GM18867 (cell line): ENCODE results near the gene POU2F1.
A peak's percentile ranks its signal among the peaks of the same experiment; 100 is the strongest.
"Not testable (repeated sequence)": the region's sequence is repeated elsewhere in the genome, so short reads cannot be mapped to it uniquely, and the experiment has no call there.

ENCODE experiments used
- ATAC-seq: cut with Tn5 transposase; IDR thresholded peaks from one replicate; pipeline ENCODE4 v1.9.1; 2021; ENCODE audit warnings: mild to moderate bottlenecking, moderate library complexity; ENCODE audit not compliant: unreplicated experiment

The POU2F1 gene

DNA sequence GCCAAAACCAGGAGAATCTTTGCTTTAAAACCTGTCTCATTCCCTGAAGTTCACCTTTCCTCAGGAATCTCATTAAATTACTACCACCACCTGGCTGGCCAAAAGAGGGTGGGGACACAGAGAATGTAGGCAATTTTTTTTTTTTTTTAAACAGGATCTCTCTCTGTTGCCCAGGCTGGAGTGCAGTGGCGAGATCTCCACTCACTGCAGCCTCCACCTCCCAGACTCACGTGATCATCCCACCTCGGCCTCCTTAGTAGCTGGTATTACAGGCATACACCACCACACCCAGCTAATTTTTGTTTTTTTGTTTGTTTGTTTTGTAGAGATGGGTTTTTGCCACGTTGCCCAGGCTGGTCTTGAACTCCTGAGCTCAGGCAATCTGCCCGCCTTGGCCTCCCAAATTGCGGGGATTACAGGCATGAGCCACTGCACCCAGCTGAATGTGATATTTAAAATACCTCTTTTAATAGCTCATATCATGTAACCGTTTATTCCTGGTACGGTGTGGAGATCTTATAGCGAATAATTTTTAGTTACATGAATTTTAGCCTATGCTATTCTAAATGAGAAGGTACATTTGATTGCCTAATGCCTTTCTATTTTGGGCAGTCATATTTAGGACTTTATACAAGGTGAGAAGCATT is 84.5 kb downstream of the POU2F1 start:
- no peak for ATAC-seq

DNA sequence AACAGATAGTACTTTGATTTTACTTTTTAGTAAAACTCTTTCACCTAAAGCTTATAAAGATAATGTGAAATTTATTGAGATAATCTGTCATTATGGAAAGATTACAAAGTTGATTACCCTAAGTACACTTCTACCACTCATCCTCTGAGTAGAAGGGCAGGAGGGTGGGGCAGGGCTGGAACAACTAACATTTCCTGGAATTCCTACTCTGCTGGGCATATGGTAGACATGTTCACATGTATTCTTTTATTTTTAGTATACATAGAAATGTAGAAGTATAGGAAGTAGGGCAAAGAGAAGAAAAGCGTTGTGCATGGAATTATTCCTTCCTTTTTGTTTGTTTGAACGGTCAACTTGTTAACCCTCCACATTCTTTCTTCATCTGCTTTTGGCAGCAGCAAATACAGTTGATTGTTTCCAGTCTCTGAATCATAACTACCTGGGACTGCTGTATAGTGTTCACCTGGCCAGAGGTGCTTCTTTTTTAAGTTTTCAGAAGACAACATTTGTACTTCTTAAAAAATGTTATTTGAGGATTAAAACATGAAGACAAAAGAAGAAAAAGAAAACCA is 85.1 kb downstream of the POU2F1 start:
- no peak for ATAC-seq

DNA sequence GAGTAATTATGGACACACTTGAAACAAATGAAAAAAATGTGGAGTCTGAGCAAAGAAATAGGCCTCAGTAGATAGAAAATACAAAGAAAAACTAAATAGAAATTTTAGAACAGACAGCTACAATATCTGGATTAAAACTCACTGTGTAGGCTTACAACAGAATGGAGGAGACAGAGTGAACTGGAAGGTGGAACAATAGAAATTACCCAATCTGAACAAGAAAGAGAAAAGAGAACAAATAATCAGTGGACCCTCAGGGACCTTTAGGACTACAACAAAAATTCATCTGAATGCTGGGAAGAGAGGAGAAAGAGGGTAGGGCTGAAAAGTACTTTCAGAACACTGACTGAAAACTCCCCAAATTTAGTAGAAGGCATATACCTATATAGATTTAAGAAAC is 90.0 kb downstream of the POU2F1 start:
- ATAC-seq: no peak

DNA sequence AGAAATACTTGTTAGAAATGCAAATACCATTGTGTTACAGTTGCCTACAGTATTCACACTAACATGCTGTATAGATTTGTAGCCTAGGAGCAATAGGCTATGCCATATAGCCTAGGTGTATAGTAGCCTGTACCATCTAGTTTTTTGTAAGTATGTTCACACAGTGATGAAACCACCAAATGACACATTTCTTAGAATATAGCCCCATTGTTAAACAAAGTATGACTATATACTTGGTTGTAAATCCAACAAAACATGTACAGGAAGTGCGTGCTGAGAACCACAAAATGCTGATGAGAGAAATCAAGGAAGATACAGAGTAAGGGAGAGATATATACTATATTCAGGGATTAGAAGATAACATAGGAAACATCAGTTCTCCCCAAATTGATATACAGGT is 92.2 kb downstream of the POU2F1 start:
- ATAC-seq: no peak

DNA sequence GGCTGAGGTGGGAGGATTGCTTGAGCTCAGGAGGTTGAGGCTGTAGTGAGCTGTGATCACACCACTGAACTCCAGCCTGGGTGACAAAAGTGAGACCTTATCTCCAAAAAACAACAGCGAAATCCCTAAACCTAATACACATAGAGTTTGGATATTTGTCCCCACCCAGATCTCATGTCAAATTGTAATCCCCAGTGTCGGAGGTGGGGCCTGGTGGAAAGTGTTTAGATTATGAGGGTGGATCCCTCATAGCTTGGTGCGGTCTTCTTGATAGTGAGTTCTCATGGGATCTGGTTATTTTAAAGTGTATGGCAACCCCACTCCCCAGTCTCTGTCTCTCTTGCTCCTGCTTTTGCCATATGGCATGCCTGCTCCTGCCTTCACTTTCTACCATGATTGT is 94.0 kb downstream of the POU2F1 start:
- no peak for ATAC-seq

DNA sequence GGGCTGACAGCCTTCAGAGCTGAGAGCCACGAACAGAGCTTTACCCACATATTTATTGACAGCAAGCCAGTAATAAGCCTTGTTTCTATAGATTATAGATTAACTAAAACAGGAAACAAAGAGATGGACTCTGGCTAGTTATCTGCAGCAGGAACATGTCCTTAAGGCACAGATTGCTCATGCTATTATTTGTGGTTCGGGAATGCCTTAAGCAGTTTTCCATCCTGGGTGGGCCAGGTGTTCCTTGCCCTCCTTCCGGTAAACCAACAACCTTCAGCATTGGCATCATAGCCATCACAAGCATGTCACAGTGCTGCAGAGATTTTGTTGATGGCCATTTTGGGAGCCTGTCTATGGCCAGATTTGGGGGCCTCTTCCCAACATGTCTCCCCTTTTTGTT is 96.8 kb downstream of the POU2F1 start:
- no peak for ATAC-seq

DNA sequence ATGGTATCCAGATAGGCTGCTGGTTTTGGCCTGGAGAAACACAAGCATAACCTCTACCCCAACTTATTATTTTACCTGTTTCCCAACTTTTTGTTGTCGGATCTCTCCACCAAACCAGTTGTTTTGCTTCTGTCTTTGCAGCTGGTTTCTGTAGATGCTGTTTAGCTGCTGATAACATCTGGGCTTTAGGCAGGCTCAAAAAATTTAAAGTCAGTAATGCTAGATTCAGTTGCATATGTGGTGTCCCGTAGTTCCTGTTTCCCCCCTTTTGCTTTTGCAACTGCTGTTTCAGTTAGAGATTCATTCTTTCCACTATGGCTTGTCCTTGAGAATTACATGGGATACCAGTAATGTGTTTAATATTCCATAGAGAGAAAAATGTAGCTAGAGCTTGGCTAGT is 98.5 kb downstream of the POU2F1 start:
- ATAC-seq: not testable (repeated sequence)

DNA sequence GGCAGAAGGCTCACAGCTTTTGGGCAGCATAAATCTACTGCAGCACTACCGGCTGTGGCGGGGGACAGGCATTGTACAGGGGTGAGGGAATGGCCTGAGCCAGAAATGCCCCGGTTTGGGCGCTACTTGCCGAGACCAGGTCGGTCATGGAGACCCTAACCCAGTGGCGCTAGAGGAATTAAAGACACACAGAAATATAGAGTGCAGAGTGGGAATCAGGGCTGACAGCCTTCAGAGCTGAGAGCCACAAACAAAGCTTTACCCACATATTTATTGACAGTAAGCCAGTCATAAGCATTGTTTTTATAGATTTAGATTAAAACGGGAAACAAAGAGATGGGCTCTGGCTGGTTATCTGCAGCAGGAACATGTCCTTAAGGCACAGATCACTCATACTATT is 101.8 kb downstream of the POU2F1 start:
- ATAC-seq: no peak

DNA sequence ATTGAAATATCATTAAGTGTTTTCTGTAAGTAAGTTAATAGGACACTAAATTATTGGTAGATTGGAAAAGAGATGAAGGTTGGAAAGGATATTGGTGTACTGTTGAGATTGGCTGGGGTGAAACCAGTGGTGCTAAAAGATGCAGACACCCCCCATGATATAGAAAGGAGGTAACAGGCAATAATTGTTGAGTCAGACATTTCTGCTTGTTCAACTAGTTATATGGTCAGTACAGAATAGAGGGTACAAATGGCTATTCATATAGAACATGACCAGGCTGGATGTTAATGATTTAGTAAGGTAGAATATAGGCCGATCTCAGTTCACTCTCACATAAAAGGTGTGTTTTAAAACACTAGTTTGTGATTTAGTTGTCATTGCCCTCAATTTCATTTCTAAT is 104.5 kb downstream of the POU2F1 start:
- no peak for ATAC-seq

DNA sequence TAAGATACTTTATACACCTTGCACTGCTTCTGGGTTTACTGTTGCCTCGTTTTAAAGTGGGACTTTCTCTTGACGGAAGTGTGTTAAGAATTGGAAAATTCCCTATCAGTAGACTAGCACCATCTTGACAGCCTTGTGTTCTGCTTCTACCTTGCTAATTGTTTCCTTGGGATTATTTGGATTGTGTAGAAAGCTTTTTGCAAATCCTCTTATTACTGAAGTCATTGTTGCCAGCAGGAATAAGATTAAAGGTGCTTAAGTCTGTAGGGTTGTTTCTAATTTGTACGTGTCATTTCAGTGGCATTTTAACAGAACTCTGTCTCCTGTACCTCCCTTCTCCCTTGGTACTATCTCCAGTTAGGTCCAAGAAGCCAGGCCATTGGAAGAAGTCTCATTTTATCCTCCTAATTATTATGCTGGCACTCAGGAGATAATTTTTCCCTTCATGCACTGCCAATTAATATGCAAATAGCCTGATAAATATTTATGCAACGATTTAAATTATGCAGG is 107.7 kb downstream of the POU2F1 start:
- no peak for ATAC-seq

DNA sequence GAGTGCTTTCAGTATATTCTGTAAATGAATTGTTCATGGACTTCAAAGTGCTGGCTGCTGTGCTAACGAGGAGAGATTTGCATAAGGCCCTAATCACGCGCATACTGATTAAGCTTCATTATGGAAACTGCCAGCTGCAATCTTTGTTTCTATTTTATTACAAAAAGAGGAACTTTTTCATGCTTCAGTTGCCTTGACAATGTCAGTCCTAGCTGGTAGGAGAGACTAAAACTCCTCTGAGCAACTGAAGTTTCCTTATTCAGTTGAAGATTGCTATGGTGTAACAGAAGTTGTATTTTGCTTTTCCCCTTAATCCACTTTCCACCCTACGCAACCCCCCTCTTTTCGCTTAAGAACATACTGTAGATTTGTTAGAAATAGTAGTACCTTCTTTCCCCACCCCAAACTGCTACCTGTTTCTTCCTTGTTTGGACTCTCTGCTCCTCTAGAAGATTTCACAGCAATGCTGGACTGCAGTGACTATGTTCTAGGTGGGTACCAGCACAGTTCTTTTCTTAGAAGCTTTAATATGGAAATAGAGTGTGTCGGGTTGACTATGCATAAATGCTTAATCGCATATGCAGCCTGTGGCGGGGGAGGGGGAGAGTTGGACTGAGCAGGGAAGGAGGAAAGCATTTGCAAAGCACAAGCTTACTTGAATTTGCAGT is 108.3 kb downstream of the POU2F1 start:
- ATAC-seq: peak; percentile 71

DNA sequence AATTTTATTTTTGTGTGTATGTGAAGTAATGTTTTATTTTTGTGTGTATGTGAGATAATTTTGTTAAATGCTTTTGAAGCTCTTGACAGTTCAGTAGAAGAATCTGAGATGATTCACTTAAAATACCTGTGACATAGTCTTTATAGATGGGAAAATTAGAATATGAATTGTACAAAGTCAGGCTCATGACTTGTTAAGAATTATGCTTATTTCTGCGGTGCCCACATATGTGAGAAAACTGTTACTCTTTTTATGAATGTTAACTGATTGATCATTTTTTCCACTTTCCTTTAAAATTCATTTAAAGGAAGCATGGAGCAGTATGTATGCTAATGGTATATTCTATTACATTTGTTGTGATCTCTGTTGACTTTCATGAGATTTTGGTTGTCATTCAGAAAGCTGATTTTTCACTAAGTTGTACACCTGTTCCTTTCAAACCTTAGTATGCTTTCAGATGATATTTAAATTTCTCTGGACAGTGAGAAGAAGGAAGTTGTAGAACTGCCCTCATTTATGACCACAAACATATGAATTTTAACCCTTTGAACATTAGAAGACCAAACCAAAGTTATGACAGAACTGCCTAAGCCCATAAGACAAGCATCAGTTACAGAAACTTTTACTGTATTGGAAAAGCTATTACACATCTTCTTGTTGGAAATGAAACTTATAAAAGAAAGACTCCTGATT is 110.1 kb downstream of the POU2F1 start:
- peak; percentile 39 for ATAC-seq

DNA sequence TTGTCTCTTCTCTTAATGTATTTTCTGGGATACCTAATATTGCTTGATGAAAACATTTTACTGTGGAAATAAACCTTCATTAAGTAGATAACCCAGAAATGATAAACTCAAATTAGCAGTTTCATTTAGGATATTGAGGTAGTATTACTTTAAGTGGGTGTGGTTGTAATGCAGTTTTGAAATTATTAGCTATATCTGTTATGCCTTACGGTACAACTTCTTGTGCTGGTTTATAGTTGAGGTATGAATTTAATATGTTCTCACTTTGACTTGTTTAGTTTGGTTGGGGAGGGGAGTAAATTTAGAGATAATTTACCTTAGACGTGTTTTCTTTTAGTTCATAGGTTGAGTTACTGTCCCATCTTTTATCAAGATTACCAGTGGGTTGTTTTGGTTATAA is 111.0 kb downstream of the POU2F1 start:
- ATAC-seq: no peak

DNA sequence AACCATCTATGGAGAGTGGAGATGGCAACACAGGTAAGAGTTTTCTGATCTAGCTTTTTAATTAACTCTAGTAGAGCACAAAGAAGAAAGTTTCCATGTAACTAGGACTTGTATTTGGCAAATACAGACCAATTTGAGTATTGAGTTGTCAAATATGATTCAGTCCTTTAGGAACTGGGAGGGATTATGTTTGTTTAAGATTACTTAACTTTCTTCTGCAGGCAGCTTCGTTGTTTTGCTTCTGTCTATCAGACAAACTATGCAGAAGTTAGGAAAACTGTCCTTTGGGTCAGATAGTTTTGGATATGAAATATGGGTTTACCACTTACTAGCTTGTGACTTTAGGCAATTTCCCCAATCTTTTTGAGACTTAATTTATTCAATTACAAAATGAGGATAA is 111.8 kb downstream of the POU2F1 start:
- no peak for ATAC-seq

DNA sequence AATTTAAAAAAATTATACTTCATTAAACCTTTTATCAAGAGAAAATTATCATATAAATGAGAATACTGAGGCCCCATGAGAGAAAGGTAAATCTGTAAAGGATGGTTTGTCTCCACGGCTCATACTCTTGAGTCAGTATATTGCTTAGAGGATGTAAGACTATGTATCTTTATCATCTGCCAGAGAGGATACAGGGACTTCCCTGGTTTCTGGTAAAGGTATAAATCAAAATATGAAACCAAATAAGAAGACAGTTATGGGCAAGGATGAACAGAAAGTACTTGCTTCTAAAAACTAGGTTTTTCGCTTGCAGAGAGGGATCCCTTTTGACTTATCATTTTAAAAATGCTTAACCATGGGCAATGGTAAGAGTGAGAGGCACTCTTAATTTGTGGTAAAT is 112.4 kb downstream of the POU2F1 start:
- ATAC-seq: no peak

DNA sequence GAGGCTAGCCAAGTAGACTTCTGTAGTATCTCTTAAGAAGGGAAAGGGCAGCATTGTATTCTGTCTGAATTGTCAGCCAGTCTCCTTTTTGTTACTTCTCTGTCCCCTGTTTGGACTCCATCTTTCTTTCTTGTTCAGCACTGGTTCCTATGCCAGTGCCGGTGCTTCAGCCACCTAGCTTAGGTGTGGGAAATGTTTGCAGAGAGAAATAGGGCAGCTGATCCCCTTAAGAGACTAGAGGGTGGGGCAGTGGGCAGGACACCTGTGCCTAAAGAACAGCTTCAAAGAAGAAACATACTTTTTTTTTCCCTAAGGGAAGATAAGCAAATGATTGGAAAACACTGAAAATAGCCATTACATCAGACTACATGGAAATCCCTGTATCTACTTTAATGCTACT is 113.0 kb downstream of the POU2F1 start:
- no peak for ATAC-seq

DNA sequence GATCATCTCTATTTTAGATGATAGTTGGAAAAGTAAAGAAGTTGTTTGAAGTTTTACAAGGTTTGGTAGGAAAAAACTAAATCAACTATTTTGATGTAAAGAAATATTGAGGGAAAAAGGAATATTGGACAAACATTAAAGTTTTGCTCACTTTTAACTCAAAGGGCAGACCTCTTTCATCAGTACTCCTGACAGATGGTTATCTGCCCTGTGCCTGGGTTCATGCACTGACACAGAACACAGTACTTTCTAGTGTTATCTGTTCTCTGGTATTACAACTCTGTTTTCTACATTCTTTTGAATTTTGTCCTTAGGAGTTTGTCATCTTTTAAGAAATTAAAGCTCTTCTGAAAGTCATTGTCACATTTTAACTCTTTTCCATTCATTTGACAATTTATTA is 118.7 kb downstream of the POU2F1 start:
- no peak for ATAC-seq

DNA sequence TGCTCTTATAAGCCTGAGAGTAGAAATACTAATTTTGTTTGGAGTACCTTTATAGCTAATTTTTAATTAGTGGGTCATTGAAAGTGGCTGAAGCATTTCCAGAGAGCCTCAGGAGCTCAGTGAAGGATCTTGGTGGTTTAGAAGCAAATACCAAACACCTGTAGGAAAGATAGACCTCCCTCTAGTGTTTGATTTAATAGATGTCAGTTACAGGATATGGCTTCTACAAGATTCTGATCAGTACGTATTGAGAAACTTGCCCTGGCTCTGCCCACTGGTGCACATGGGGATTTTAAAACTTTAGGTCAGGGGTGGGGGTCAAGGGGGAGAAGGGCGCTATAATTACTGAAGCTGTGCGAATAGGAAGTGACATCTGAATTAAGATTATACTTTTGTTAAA is 122.2 kb downstream of the POU2F1 start:
- peak; percentile 68 for ATAC-seq

DNA sequence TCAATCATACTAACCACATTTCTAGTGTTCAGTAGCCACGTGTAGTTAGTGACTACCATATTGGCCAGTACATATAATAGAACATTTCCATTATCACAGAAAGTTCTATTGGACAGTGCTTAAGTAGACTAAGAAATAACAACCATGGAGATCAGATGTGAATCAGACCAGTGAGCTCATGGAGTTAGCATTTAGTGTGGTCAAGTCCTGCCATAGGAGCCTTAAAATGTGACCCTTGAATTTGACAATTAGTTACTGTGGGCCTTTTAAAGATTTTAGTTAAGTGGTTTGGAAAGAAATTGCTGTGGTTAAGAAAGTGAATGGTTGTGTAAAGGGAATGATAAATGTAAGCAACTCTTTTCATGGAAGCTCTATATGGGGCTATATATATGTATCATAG is 123.4 kb downstream of the POU2F1 start:
- ATAC-seq: no peak

DNA sequence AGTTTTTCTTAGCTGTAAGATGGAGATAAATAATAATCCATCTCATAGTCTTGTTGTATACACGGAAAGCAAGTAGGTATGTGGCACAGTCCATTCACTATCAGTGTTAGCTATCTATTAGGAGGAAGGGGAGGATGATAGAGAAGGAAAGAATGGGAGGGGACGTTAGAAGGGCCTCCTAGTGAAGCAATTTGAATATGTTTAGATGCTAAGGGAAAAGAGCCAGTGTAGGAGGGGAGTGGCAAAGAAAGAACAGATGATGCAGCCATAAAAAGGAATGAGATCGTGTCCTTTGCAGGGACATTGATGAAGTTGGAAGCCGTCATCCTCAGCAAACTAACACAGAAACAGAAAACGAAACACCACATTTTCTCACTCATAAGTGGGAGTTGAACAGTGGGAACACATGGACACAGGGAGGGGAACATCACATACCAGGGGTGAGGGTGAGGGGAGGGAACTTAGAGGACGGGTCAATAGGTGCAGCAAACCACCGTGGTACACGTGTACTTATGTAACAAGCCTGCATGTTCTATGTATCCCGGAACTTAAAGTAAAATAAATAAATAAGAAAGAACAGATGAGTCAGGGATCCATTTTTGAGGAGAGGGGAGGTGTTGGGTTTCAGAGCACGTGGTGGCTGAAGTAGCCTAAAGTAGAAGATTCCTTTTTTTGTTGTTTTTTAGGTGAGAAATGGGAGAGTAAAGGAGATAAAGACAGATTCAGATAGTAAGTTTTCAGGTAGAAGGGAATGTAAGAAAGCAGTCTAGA is 124.1 kb downstream of the POU2F1 start:
- no peak for ATAC-seq

DNA sequence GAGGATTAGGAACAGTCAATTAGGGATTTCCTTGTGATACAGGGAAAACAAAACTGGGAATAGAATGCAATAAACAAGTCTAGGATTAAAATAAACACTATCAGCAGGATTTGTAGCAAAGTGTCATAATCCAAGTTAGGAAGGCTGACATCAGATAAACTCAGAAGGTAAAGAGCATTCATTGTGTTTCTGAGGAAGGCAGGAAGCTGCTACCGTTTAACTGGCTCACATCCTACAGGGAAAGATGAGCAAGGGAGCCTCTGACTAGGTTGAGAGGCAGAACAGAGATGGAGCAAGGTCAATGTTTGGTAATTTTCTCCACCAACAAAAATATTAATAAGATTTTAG is 124.7 kb downstream of the POU2F1 start:
- no peak for ATAC-seq
